ENCODE results near the gene UGT1A8. TPM values are rescaled to one million over a fixed set of nuclear protein-coding genes. Genes with fewer than 3 reads are reported as not detected.

UGT1A8 gene
- polyA plus RNA-seq, 1 donor from 2014 or later = not detected

DNA sequence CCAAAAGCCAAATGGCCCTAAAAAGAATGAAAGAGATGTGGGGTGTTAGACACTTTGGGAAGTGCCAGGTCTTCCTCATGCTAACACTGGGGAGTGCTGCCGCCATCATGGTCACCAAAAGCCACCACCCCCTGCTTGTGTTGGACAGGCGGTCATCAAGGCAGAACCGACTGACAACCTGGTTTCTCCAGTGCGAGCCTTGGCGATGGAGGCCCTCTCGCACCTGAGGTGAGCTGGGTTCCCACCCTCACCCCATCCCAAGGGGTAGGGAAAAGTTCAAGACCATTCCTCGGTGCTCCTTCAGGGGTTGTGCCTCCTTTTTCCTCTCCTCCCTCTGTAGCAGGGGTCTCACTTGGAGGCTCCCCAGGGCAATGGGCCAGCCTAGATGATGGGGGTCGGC, 194.3 kb downstream of the UGT1A8 start:
- peak overlapping the region in 1 of 3 donors; percentile 35 for H3K27ac Mint-ChIP-seq
- H3K27me3 Mint-ChIP-seq = peaks cover 23% of the 10 kb centered on the region
- H3K4me3 Mint-ChIP-seq = no peak overlapping the region
- peaks cover 0 to 4% (median 0%) of the 10 kb centered on the region in 3 donors for H3K9me3 Mint-ChIP-seq
- no peaks in the 10 kb centered on the region for H3K4me1 Mint-ChIP-seq
- peaks cover 1% of the 10 kb centered on the region for H3K36me3 Mint-ChIP-seq

DNA sequence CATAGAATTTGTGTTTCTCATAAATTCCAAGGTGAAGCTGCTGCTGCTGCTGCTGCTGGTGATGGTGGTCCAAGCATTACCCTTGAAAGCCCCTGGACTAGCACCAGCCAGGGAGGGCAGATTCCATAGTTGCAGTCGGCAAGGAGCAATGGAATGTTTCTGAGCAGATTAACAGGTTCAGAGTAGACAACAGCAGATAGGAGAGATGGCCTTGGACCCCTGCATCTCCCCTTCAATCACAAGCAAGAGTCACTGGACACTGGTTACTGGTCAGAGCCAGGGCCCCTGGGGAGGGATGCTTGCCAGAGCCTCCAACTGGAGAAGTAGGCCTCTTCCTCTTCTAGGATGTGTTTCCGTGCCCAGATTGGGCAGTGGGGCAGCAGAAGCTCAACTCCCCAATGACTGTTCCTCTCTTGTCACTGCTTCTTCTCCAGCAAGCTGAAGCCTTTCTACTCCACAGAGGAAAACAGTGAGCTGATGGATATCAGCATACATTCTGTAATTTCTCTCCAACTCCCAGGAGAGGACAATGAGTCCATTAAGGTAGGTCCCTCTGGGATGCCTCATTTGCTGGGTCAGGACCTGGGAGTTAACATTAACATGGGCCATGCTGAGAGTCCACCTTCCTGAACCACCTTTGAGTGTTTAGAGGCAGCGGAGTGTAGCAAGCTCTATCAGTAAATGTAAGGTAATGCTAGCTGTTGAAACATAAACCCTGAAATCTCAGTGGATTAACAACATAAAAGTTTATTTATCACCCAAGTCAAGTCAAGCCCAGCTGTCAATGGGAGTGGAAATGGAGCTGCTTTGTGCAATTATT, 196.0 kb downstream of the UGT1A8 start:
- Mint-ChIP-seq H3K27me3 (peaks cover 21% of the 10 kb centered on the region), H3K9me3 (peaks cover 0 to 4% (median 0%) of the 10 kb centered on the region in 3 donors), H3K27ac (no peak overlapping the region), H3K36me3 (peaks cover 1% of the 10 kb centered on the region), H3K4me3 (peak overlapping the region in 1 of 4 donors; percentile 63), H3K4me1 (no peaks in the 10 kb centered on the region)

DNA sequence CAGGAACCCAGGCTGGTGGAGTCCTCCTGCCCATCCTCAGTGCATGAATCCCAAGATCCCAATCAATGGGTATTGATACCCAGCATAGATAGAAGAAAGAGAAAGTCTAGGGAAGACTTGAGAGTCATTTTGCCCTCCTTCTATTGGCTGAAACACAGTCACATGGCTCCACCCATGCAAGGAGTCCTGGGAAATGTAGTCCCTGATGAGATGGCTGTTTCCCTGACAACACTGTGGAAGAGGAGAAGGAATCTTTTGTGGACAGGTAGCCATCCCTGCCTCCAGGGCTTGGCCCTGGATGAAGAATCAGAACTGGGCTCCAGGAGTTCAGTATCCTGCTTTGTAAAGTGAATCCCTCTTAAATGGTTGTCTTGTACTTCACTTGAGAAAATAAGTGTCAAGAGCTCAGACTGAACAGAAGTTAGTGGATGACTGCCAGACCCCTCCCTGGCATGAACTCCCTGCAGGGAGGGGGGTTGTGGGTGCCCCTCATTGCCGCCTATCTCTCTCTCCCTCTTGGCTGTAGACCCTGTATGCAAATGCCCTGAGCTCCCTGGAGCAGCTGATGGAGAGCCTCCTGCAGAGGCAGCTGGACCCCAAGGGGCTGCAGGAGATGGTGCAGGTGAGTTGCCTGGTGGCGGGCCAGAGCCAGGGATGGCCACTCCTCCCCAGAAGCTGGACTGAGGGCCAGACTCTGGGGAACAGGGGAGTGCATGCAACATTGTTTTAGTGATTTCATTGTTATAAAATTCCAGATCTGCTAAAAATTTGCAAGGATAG, 196.8 kb downstream of the UGT1A8 start:
- no peak overlapping the region for H3K27ac Mint-ChIP-seq
- no peaks in the 10 kb centered on the region for H3K4me1 Mint-ChIP-seq
- H3K36me3 Mint-ChIP-seq = peaks cover 1% of the 10 kb centered on the region
- peaks cover 18% of the 10 kb centered on the region for H3K27me3 Mint-ChIP-seq
- H3K9me3 Mint-ChIP-seq = peaks cover 0 to 4% (median 0%) of the 10 kb centered on the region in 3 donors
- H3K4me3 Mint-ChIP-seq = peak overlapping the region in 1 of 4 donors; percentile 63

DNA sequence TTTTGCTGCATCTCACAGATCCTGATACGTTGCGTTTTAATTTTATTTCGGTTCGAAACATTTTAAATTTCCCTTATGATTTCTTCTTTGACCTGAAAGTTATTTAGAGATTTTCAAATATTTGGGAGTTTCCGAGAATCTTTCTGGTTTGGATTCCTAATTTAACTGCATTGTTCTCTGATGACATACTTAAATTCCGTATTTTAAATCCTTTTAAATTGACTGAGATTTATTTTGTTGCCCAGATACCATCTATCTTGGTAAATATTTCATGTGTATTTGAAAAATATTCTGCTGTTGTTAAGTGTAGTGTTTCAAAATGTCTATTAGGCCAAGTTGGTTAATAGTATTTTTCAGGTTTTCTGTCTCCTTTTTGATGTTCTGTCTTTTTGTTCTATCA, 198.4 kb downstream of the UGT1A8 start:
- Mint-ChIP-seq H3K27me3 (peaks cover 14% of the 10 kb centered on the region), H3K4me3 (no peak overlapping the region), H3K4me1 (no peaks in the 10 kb centered on the region), H3K36me3 (peaks cover 1% of the 10 kb centered on the region), H3K9me3 (peaks cover 0 to 4% (median 0%) of the 10 kb centered on the region in 3 donors), H3K27ac (no peak overlapping the region)

DNA sequence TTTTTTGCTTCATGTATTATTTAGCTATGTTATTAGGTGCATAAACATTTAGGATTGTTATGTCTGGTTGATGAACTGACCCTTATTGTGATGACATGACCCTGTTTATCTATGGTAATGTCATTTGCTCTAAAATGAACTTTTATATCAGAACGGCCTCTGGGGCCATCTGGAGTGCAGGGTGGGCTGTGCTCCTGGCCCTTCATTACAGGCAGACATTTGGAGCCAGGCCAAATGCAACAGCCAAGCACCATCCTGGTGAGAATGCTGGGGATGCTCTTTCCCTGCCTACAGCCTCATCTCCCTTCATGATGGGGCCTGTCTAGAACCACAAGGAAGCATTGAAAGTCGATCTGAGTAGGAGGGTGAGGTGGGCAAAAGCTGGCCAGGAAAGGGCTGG, 198.9 kb downstream of the UGT1A8 start:
- H3K27ac Mint-ChIP-seq = no peak overlapping the region
- H3K27me3 Mint-ChIP-seq = peaks cover 14% of the 10 kb centered on the region
- peaks cover 1% of the 10 kb centered on the region for H3K36me3 Mint-ChIP-seq
- H3K4me3 Mint-ChIP-seq = no peak overlapping the region
- no peaks in the 10 kb centered on the region for H3K4me1 Mint-ChIP-seq
- H3K9me3 Mint-ChIP-seq = peaks cover 0 to 4% (median 0%) of the 10 kb centered on the region in 3 donors

DNA sequence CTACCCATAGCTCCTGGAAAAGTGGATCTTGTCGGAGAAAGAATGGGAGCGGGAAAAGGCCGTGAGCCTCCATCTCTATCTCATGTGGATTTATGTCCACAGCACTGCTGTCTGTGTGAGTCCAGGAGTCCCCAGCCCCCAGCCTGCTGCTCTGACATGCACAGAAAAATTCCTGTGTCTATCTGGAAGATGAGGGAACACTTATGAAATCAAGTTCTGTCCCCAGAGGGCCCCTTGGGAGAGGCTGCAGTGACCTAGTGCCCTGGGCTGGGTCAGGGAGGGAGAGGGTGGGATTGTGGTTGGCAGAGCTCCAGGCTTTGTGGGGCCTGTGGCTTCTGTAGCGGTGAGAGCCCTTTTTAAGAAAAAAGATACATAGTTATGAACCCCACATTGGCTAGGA, 199.3 kb downstream of the UGT1A8 start:
- peaks cover 0 to 4% (median 0%) of the 10 kb centered on the region in 3 donors for H3K9me3 Mint-ChIP-seq
- no peaks in the 10 kb centered on the region for H3K4me1 Mint-ChIP-seq
- peaks cover 14% of the 10 kb centered on the region for H3K27me3 Mint-ChIP-seq
- H3K27ac Mint-ChIP-seq = no peak overlapping the region
- no peak overlapping the region for H3K4me3 Mint-ChIP-seq
- H3K36me3 Mint-ChIP-seq = peaks cover 1% of the 10 kb centered on the region

DNA sequence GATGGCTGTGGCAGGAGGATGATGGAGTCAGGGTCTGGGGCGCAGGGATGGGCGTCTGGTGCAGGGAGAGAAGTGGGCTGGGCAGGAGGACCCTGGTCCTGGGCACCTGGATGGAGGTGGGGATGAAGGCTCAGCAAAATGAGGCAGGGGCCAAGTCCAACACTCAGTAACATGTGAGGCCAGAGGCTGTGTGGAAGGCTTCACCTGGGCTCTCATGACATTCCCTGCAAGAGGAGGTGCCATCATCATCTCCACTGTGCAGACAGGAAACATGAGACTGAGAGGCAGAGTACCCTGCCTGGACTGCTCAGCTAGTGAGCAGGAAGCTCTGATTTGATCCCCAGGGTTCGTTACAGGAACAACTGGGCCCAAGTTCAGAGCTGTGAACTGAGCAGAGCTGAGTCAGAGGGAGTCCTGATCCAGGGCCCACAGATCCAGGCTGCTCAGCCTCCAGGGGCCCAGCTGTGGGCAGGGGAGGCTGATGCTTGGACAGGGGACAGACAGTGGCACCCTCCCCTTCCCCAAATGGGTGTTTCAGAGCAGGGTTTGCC, 200.0 kb downstream of the UGT1A8 start:
- Mint-ChIP-seq H3K27me3 (peaks cover 14% of the 10 kb centered on the region), H3K27ac (no peak overlapping the region), H3K4me1 (no peaks in the 10 kb centered on the region), H3K36me3 (peaks cover 1% of the 10 kb centered on the region), H3K4me3 (no peak overlapping the region), H3K9me3 (peaks cover 0 to 1% (median 0%) of the 10 kb centered on the region in 3 donors)

DNA sequence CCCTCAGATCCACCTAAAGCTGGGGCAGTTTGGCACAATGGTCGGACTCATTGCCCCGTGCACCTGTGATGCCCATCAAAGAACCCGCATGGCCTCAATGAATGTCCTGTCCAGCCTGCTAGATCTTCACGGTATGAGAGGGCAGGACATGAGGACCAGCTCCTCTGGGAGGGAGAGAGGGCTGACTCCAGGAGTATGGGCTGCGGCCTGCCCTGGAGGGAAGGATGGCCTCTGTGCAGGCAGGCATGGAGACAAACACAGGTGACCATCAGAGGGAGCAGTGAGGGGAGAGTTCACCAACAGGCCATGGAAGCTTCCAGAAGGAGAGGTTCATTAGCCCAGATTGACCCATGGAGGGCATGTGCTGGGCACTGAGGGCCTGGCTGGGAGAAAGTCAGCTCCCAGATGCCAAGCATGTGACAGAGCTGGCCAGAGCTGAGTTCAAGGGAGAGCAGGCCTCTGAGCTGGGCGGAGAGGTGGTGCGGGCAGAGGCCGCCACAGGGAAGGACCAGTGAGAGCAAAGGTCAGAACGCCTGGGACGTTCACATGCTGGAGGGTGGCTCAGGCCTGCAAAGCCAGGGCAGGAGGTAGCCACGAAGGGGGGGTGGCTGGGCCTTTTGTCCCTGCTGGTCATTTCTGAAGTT, 200.7 kb downstream of the UGT1A8 start:
- no peak overlapping the region for H3K4me3 Mint-ChIP-seq
- H3K27me3 Mint-ChIP-seq = peaks cover 10% of the 10 kb centered on the region
- H3K27ac Mint-ChIP-seq = no peak overlapping the region
- peaks cover 0 to 1% (median 0%) of the 10 kb centered on the region in 3 donors for H3K9me3 Mint-ChIP-seq
- H3K4me1 Mint-ChIP-seq = no peaks in the 10 kb centered on the region
- peaks cover 1% of the 10 kb centered on the region for H3K36me3 Mint-ChIP-seq

DNA sequence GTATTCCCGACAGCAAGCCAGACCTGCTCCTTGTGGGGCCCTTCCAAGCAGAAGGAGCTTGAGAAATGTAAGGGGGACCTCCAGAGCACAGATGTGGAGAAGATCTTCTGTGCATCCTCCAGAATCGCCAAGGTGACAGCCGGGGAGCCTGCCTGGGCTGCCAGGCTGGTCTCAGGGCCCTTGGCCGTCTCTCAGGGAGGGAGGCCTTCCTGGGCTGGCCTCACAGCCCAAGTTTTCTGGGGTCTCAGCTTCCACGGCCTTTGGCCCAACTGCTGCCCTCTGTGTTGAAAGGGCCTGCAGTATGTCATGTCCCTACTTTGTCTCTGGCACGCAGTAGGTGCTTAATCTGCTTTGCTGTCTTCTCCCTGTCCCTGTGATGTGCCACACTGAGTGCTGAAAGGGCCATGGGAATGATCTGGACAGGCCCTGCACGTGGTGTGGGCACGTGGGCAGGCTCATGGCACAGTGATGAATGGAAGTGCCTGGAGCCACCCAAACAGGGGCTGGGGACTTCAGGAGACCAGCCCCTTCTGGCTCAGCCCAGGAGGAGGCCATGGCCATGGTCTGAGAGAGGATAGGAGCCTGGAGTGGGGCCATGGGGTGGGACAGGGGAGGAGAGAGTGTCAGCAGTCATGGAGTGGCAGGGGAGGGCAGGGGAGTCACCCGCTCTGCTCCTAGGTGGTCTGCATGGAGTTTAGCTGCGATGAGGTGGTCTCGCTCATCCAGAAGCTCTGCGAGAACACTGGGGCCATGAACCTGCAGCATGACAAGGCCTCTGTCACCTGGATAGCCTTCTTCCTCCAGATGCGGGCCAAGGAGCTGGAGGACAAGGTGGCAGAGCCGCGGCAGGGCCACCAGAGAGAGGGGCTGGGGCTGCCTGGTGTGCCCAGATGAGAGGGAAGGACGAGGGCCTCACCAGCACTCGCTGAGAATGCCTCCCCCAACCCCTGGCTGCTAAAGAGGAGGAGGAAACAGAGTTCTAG, 201.5 kb downstream of the UGT1A8 start:
- Mint-ChIP-seq H3K27ac (no peak overlapping the region), H3K9me3 (peaks cover 0 to 1% (median 0%) of the 10 kb centered on the region in 3 donors), H3K4me3 (no peak overlapping the region), H3K36me3 (no peaks in the 10 kb centered on the region), H3K4me1 (no peaks in the 10 kb centered on the region), H3K27me3 (peaks cover 10% of the 10 kb centered on the region)

DNA sequence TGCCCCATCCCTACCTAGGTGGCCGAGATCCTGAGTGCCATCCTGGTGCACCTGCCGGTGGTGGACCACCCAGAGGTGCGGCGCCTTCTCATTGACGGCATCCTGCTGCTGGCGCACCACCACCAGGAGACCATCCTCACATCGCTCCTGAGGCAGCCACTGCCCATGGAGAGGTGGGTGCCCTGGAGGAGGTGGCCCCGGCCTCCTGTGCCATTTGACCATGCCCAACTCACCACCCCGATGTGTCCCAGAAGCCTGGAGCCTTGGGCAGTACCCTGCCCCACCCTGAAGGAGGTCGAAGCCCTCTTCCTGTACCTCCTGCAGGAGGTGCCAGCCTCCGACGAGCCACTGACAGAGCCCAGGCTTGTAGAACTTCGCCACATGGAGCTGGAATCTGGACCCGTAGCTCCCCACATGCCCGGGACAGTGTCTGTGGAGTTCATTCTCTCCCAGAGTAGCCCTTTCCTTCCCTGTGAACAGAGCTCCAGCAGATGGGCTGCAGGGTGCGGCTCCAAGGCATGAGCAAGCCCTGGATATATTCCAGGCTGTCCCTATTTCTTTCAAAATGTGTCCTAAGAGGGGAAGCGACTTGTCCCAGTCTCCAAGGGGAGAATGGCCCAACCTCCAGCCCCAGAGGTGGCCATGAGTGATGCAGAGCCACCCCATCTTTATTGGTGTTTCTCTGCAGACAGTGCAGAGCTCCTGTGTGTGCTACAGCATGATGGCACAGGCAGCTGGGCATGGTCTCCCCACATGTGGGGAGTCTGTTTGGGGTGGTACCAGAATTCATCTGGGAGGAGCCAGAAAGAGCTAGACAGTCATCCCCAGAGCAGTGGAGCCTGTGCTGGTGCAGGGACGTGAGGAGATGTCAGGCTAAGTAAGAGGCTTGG, 202.7 kb downstream of the UGT1A8 start:
- H3K27me3 Mint-ChIP-seq = peaks cover 10% of the 10 kb centered on the region
- no peak overlapping the region for H3K27ac Mint-ChIP-seq
- no peaks in the 10 kb centered on the region for H3K4me1 Mint-ChIP-seq
- no peak overlapping the region for H3K4me3 Mint-ChIP-seq
- H3K9me3 Mint-ChIP-seq = peaks cover 0 to under 1% (median 0%) of the 10 kb centered on the region in 3 donors
- no peaks in the 10 kb centered on the region for H3K36me3 Mint-ChIP-seq

DNA sequence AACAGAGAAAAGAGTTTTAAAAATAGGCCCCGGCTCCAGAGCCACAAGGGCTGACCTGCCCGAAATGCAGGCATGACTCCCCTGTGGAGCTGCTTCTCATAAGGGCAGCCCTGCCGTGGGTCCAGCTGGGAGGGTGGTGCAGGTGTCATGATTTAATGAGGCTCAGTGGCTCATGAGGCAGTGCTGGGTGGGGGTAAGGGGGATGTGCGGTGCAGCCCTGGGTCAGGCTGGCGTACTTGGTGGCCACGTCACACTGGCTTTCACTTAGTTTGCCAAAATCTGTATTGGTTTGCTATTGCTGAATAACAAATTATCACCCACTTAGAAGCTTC, 203.3 kb downstream of the UGT1A8 start:
- no peaks in the 10 kb centered on the region for H3K9me3 Mint-ChIP-seq
- peaks cover 10% of the 10 kb centered on the region for H3K27me3 Mint-ChIP-seq
- H3K4me3 Mint-ChIP-seq = no peak overlapping the region

DNA sequence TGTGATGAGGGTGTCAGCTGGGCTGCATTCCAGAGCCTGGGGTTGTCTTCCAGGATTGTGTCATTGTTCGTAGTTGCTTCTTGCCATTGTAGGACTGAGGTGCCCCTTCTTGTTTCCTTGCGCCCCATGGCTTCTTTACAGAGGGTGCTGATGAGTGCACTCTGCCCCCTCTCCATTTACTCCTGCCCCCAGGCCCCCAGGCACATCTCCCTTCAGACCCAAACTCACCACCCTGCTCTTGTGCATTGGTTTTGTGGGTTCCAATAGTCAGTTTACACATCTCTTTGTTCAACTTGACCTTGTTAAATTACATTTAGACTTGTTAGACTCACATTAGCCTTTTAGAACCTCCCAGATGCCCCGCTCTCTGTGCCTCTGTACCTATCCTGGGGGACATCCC, 203.8 kb downstream of the UGT1A8 start:
- Mint-ChIP-seq H3K9me3 (peaks cover 0 to 1% (median under 1%) of the 10 kb centered on the region in 3 donors), H3K27ac (no peak overlapping the region), H3K4me1 (no peaks in the 10 kb centered on the region), H3K4me3 (no peak overlapping the region), H3K27me3 (peaks cover 9% of the 10 kb centered on the region), H3K36me3 (no peaks in the 10 kb centered on the region)

More for the DNA sequence above, 203.3 kb downstream of the UGT1A8 start:
- H3K27ac Mint-ChIP-seq = no peak overlapping the region
- no peaks in the 10 kb centered on the region for H3K4me1 Mint-ChIP-seq
- no peaks in the 10 kb centered on the region for H3K36me3 Mint-ChIP-seq

DNA sequence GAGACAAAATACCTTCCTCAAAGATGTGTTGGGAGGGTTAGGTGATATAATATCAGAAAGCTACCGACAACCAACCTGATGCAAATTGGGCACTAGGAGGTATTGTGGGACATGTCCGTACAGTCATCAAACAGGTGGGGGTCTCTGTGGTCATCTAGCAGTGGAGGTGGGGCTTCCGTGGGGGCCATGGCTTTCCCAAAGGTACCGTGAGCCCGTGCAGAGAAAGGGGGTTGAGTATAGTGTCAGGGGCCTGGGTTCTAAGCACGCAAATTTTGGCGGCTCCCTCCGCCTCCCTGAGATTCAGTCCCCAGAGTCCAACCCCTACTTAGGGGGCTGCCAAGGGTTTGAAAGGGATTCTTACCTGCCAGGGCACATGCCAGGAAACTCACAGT, 204.3 kb downstream of the UGT1A8 start:
- peaks cover 0 to 6% (median 2%) of the 10 kb centered on the region in 3 donors for H3K9me3 Mint-ChIP-seq
- no peak overlapping the region for H3K4me3 Mint-ChIP-seq
- no peaks in the 10 kb centered on the region for H3K36me3 Mint-ChIP-seq
- H3K4me1 Mint-ChIP-seq = no peaks in the 10 kb centered on the region
- no peak overlapping the region for H3K27ac Mint-ChIP-seq
- H3K27me3 Mint-ChIP-seq = peaks cover 5% of the 10 kb centered on the region

Data from IgD-negative memory B cell (primary cell).